HCT116 (cell line): Measurements from ENCODE around the gene TF. TPM values are rescaled to one million over a fixed set of nuclear protein-coding genes. Genes with fewer than 3 reads are reported as not detected.
"Not testable (repeated sequence)": the region's sequence is repeated elsewhere in the genome, so short reads cannot be mapped to it uniquely, and the experiment has no call there.

Experiments
- ATAC-seq: fragments of 200-7000 bp; cut with Tn5 transposase; 2 replicates; pipeline ENCODE4 v1.9.1; 2020; ENCODE audit warnings: mild to moderate bottlenecking, moderate library complexity
- BruUV-seq: library from RNA; stranded (reverse); fragments of 400-500 nt; replicated peaks from 2 replicates; lab custom pipeline; 2021; lab: Mats Ljungman, UMichigan
- CTCF ChIA-PET: fragments of 300-600 bp; sonication (Branson Sonifier 250); formaldehyde crosslinking; loops from one replicate; lab custom pipeline; 2021; ENCODE audit warnings: antibody characterized with exemption; lab: Charles Lee
- POLR2A ChIA-PET: fragments of 300-600, 350-600 bp; sonication (Branson Sonifier 250); formaldehyde crosslinking; loops from one replicate; lab custom pipeline; 2021; ENCODE audit warnings: antibody characterized with exemption; lab: Charles Lee
- RAD21 ChIA-PET, 2 experiments: fragments of 300-600 bp; sonication (Branson Sonifier 250); formaldehyde crosslinking; loops; one replicate each; lab custom pipeline; 2023; ENCODE audit warnings: low total read pairs in 2 of 2; ENCODE audit not compliant: uncharacterized antibody in 2 of 2, unreplicated experiment in 2 of 2, low non-redundant PET in 1 of 2; lab: Charles Lee
- DNase-seq: peaks from one replicate; pipeline ENCODE4 v3.0.0-alpha.2; 2010; ENCODE audit warnings: low read depth, low spot score
- H2AFZ ChIP-seq: fragments of 200-600 bp; shearing (Covaris generic), sonication (generic); 2 replicates; pipeline ENCODE4 v1.6.1; 2017; ENCODE audit warnings: low read depth, mixed run types, mixed read lengths, antibody characterized with exemption, low read length; ENCODE audit not compliant: poor library complexity, severe bottlenecking
- H3K27ac ChIP-seq: 2 replicates; pipeline ENCODE4 v1.5.1; 2012; ENCODE audit warnings: low read depth, low read length
- H3K27me3 ChIP-seq: fragments of 200-600 bp; sonication (generic); 2 replicates; pipeline ENCODE4 v1.6.1; 2016; ENCODE audit warnings: mixed run types, low read length, mixed read lengths; ENCODE audit not compliant: insufficient read depth
- H3K36me3 ChIP-seq, 2 experiments: fragments of 200-500 bp in 1 of 2; fragments of 200-600 bp in 1 of 2; sonication (Bioruptor generic) in 1 of 2; sonication (generic) in 1 of 2; 2 replicates each; pipeline versions ENCODE4 v1.5.1 to v1.6.1; 2014 to 2016; ENCODE audit warnings: low read length in 2 of 2, inconsistent platforms in 1 of 2, mixed read lengths in 1 of 2, mixed run types in 1 of 2; ENCODE audit not compliant: insufficient read depth in 2 of 2, control insufficient read depth in 1 of 2
- H3K4me1 ChIP-seq, 2 experiments: fragments of 200-600 bp in 1 of 2; sonication (generic) in 1 of 2; 2 replicates each; pipeline versions ENCODE4 v1.5.1 to v1.6.1; 2012 to 2017; ENCODE audit warnings: low read length in 2 of 2, inconsistent platforms in 1 of 2, mild to moderate bottlenecking in 1 of 2, mixed read lengths in 1 of 2, mixed run types in 1 of 2, moderate library complexity in 1 of 2; ENCODE audit not compliant: insufficient read depth in 2 of 2, control insufficient read depth in 1 of 2
- H3K4me2 ChIP-seq: fragments of 200-600 bp; sonication (generic); 2 replicates; pipeline ENCODE4 v1.6.1; 2017; ENCODE audit warnings: mixed run types, low read length, mixed read lengths
- H3K4me3 ChIP-seq, 2 experiments: fragments of 200-600 bp in 1 of 2; sonication (generic) in 1 of 2; replicated peaks in 1 of 2; 2 replicates each; pipeline ENCODE4 v1.5.1; 2011 to 2016; ENCODE audit warnings: low read length in 2 of 2, control low read depth in 1 of 2, low read depth in 1 of 2, mild to moderate bottlenecking in 1 of 2, mixed read lengths in 1 of 2, mixed run types in 1 of 2
- H3K79me2 ChIP-seq: fragments of 200-600 bp; sonication (generic); 2 replicates; pipeline ENCODE4 v1.6.1; 2017; ENCODE audit warnings: mild to moderate bottlenecking, mixed run types, low read length, moderate library complexity, mixed read lengths; ENCODE audit not compliant: insufficient read depth
- H3K9ac ChIP-seq: fragments of 200-600 bp; sonication (generic); 2 replicates; pipeline ENCODE4 v1.6.1; 2016; ENCODE audit warnings: low read length, mixed read lengths
- H3K9me2 ChIP-seq: fragments of 200-600 bp; sonication (generic), shearing (Covaris generic); 2 replicates; pipeline ENCODE4 v1.6.1; 2017; ENCODE audit warnings: mixed run types, mild to moderate bottlenecking, moderate library complexity; ENCODE audit not compliant: insufficient read depth
- H3K9me3 ChIP-seq, 2 experiments: fragments of 200-500 bp in 1 of 2; fragments of 200-600 bp in 1 of 2; sonication (Bioruptor generic) in 1 of 2; sonication (generic) in 1 of 2; 2 replicates each; pipeline ENCODE4 v1.6.1; 2014 to 2017; ENCODE audit warnings: low read length in 2 of 2, mixed read lengths in 2 of 2, inconsistent platforms in 1 of 2, low read depth in 1 of 2, mild to moderate bottlenecking in 1 of 2, mixed run types in 1 of 2, moderate library complexity in 1 of 2; ENCODE audit not compliant: control insufficient read depth in 1 of 2, insufficient read depth in 1 of 2
- H4K20me1 ChIP-seq: fragments of 200-600 bp; sonication (generic), shearing (Covaris generic); 2 replicates; pipeline ENCODE4 v1.6.1; 2017; ENCODE audit warnings: mixed run types, mild to moderate bottlenecking, moderate library complexity; ENCODE audit not compliant: insufficient read depth
- CBX3 ChIP-seq: IDR thresholded peaks from 2 replicates; pipeline ENCODE4 v1.6.1; 2012; ENCODE audit warnings: low read depth
- CTCF ChIP-seq, 3 experiments: fragments of 200-600 bp in 1 of 3; sonication (generic) in 1 of 3; IDR thresholded peaks in 2 of 3; conservative IDR thresholded peaks in 1 of 3; 2 replicates each; pipeline ENCODE4 v1.5.1; 2012 to 2017; ENCODE audit warnings: low read depth in 2 of 3, low read length in 2 of 3, antibody characterized with exemption in 1 of 3, borderline replicate concordance in 1 of 3, control low read depth in 1 of 3, mild to moderate bottlenecking in 1 of 3, mixed read lengths in 1 of 3, mixed run types in 1 of 3, moderate library complexity in 1 of 3; ENCODE audit not compliant: insufficient read depth in 1 of 3
- EGR1 ChIP-seq: IDR thresholded peaks from 2 replicates; pipeline ENCODE4 v1.6.1; 2012; ENCODE audit warnings: low read depth
- ELF1 ChIP-seq: IDR thresholded peaks from 2 replicates; pipeline ENCODE4 v1.6.1; 2012; ENCODE audit warnings: low read depth, borderline replicate concordance
- EZH2 ChIP-seq: fragments of 200-600 bp; sonication (generic); IDR thresholded peaks from 2 replicates; pipeline ENCODE4 v1.6.1; 2017; ENCODE audit warnings: antibody characterized with exemption, mixed run types
- EZH2phosphoT487 ChIP-seq: fragments of 200-600 bp; IDR thresholded peaks from 2 replicates; pipeline ENCODE4 v1.6.1; 2018; ENCODE audit warnings: antibody characterized with exemption, borderline replicate concordance
- FOSL1 ChIP-seq: IDR thresholded peaks from 2 replicates; pipeline ENCODE4 v1.6.1; 2012; ENCODE audit warnings: low read depth
- JUND ChIP-seq: IDR thresholded peaks from 2 replicates; pipeline ENCODE4 v1.6.1; 2012
- MAX ChIP-seq: IDR thresholded peaks from 2 replicates; pipeline ENCODE4 v1.6.1; 2012
- POLR2A ChIP-seq: IDR thresholded peaks from 2 replicates; pipeline ENCODE4 v1.7.0; 2011; ENCODE audit warnings: borderline replicate concordance; ENCODE audit not compliant: insufficient read depth, insufficient read length; ENCODE audit errors: extremely low read depth
- POLR2AphosphoS5 ChIP-seq: IDR thresholded peaks from 2 replicates; pipeline ENCODE4 v1.6.1; 2011; ENCODE audit warnings: mild to moderate bottlenecking, low read depth, low read length, moderate library complexity
- RAD21 ChIP-seq: IDR thresholded peaks from 2 replicates; pipeline ENCODE4 v1.6.1; 2012; ENCODE audit warnings: low read depth, mild to moderate bottlenecking
- SIN3A ChIP-seq: IDR thresholded peaks from 2 replicates; pipeline ENCODE4 v1.6.1; 2012; ENCODE audit warnings: low read depth
- SP1 ChIP-seq: IDR thresholded peaks from 2 replicates; pipeline ENCODE4 v1.6.1; 2012; ENCODE audit warnings: low read depth
- SRF ChIP-seq: IDR thresholded peaks from 2 replicates; pipeline ENCODE4 v1.6.1; 2012; ENCODE audit warnings: low read depth
- TCF7L2 ChIP-seq: IDR thresholded peaks from 2 replicates; pipeline ENCODE4 v1.7.0; 2011; ENCODE audit warnings: borderline replicate concordance, inconsistent platforms; ENCODE audit not compliant: insufficient read depth, insufficient read length; ENCODE audit errors: extremely low read depth
- YY1 ChIP-seq: IDR thresholded peaks from 2 replicates; pipeline ENCODE4 v1.6.1; 2011; ENCODE audit warnings: low read length, low read depth, moderate library complexity, mild to moderate bottlenecking; ENCODE audit not compliant: insufficient replicate concordance; ENCODE audit errors: extremely low read depth
- ZBTB33 ChIP-seq: IDR thresholded peaks from 2 replicates; pipeline ENCODE4 v1.6.1; 2011; ENCODE audit warnings: mild to moderate bottlenecking, low read length, moderate library complexity; ENCODE audit not compliant: insufficient replicate concordance; ENCODE audit errors: extremely low read depth
- ZFX ChIP-seq: fragments of 450-650 bp; IDR thresholded peaks from 2 replicates; pipeline ENCODE4 v1.6.1; 2017
- ZNF274 ChIP-seq: fragments of 200-500 bp; sonication (Bioruptor generic); IDR thresholded peaks from 2 replicates; pipeline ENCODE4 v1.6.1; 2014; ENCODE audit warnings: mild to moderate bottlenecking, low read depth, low read length, inconsistent platforms
- intact Hi-C: fragments of 100-400 bp; cut with micrococcal nuclease; formaldehyde crosslinking; loops from 2 replicates; pipeline ENCODE4 v1.10.0; 2022
- total RNA-seq: library from RNA; stranded (reverse); gene quantifications from one replicate; pipeline ENCODE4 v1.2.1, GENCODE V29; 2021; ENCODE audit not compliant: unreplicated experiment

TF gene
- total RNA-seq, 1 experiment from 2014 or later, result 10.4 TPM

GRCh38 chr3:133780756-133781155, 34.6 kb downstream of the TF start:
- not testable (repeated sequence) for H3K4me1 ChIP-seq

GRCh38 chr3:133781570-133781969, 35.4 kb downstream of the TF start:
- no peaks in the 10 kb centered on the region for H3K27me3 ChIP-seq
- no peaks in the 10 kb centered on the region for H3K9me3 ChIP-seq
- H2AFZ ChIP-seq, result no peak overlapping the region
- H3K4me3 ChIP-seq, result no peak overlapping the region
- no peaks in the 10 kb centered on the region for H4K20me1 ChIP-seq
- ATAC-seq (no peak), DNase-seq (no peak)
- BruUV-seq, result no TSS peak
- CTCF ChIA-PET, result no interaction called here
- H3K4me1 ChIP-seq, result no peaks in the 10 kb centered on the region
- TF ChIP-seq SP1 (no peak), TCF7L2 (no peak), EZH2phosphoT487 (no peak), EGR1 (no peak), ZNF274 (no peak), EZH2 (no peak), SRF (no peak), ZFX (no peak), POLR2AphosphoS5 (no peak), YY1 (no peak), POLR2A (no peak), SIN3A (no peak), RAD21 (no peak), MAX (no peak), ELF1 (no peak), JUND (no peak), ZBTB33 (no peak), CBX3 (no peak), FOSL1 (no peak), CTCF (IDR thresholded peaks at IDR 0.05 in 2 of 3, conservative IDR thresholded peaks at IDR 0.05 in 1 of 3; ENCODE audit: borderline replicate concordance in 1 of 3, insufficient read depth in 1 of 3, low read depth in 2 of 3, low read length in 2 of 3) (no peak)
- intact Hi-C loops, result no loop called here
- H3K4me2 ChIP-seq, result no peak overlapping the region
- POLR2A ChIA-PET, result no interaction called here
- H3K79me2 ChIP-seq, result no peaks in the 10 kb centered on the region
- H3K27ac ChIP-seq, result no peak overlapping the region
- no peaks in the 10 kb centered on the region for H3K36me3 ChIP-seq
- H3K9me2 ChIP-seq, result no peaks in the 10 kb centered on the region
- RAD21 ChIA-PET, result no interaction called here
- no peak overlapping the region for H3K9ac ChIP-seq

More at GRCh38 chr3:133780756-133781155, 34.6 kb downstream of the TF start:
- ATAC-seq, H3K27me3 ChIP-seq, H3K36me3 ChIP-seq, H3K4me3 ChIP-seq, H3K9me3 ChIP-seq, H3K9me2 ChIP-seq, CTCF ChIA-PET, BruUV-seq, H3K79me2 ChIP-seq, RAD21 ChIA-PET, H3K9ac ChIP-seq, H4K20me1 ChIP-seq, H3K4me2 ChIP-seq, POLR2A ChIA-PET, H2AFZ ChIP-seq, H3K27ac ChIP-seq, DNase-seq, intact Hi-C loops: not testable (repeated sequence)
